Kasumi-1 (cell line): Measurements from ENCODE around the gene SETD3.

Experiments used
- DNase-seq, 2 experiments: peaks; one replicate each; lab custom pipeline; 2025; lab: John Stamatoyannopoulos, UW

SETD3 gene

GRCh38 chr14:99422228-99423010, 58.2 kb downstream of the SETD3 start:
- no peak for DNase-seq

DNA sequence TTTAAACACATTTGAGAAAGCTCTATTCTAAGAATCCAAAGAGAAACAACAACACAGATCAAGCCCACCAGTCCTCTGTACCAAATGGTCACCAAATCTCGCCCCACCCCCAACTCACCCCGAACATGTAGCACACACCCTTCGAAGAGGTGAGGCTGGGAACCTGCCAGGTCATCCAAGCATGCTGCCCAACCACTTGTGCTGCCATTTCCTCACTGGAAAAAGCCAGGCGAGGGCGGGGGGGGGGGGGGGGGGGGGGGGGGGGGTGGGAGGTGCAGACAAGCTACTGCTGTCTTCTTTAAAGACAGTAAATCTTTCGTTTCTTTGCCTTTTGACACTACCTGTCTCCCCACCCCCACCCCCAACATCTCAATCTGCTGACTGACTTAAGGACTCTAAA, 59.9 kb downstream of the SETD3 start:
- DNase-seq, result no peak

DNA sequence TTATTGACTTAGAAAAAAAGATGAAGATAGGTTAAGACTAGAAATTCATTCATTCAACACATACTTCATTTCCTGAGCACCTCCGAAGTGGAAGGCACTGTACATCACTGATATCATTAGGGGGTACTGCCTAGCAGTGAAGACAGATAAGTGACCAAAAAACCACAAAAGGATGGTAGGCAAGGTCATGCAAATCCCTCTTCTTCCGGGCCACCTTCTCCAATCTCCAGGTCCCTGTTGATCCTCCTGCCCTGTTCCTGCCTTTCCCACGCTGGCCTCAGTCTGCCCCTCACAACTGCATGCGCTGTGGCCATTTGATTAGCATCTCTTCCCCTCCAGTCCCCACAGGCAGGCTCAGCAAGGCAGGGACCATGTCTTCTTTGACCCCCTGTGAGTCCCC, 60.8 kb downstream of the SETD3 start:
- no peak for DNase-seq

- DNase-seq, result no peak
These were observed 62.4 kb downstream of the SETD3 start for GRCh38 chr14:99418242-99418641.

DNA sequence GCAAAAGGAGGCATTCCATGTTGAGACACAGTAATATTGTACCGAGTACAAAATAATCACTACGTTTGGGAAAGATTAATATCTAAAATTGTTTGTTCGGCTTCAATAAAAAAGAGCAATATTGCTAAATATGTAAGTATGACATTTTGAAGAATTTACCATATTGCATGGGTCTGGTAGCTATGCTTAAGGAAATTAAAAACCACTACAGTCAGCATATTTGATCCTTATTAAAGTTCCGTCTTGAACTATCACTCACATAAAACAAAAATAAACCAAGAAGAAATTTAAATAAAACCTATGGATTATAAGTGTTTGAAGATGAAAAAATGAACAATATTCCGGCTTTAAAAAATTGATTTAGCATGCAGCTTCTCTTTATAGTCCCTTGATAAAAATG, 63.8 kb downstream of the SETD3 start:
- no peak for DNase-seq

- peak; percentile 88 to 89 for DNase-seq
These were observed 65.0 kb downstream of the SETD3 start for GRCh38 chr14:99415496-99416281.

GRCh38 chr14:99413911-99414310, 66.7 kb downstream of the SETD3 start:
- no peak for DNase-seq

DNA sequence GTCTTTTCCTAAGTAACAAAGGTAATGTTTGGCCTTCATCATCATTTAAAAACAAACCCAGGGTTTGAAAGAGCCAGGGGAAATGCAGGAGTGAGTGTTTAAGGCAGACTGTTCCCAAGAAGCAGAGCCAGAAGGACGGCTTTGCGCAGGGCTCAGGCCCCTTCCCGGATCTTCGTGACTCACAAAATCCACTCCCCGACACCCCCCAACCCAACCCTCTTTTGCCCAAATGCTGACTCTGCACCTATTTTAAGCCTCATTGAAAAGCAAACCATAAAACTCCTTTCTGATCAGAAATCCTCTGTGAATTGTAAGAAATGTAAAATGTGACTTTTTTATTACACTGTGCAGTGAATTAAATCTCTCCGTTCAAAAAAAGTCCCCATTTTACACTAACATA, 67.5 kb downstream of the SETD3 start:
- DNase-seq, result no peak

GRCh38 chr14:99412117-99413061, 68.3 kb downstream of the SETD3 start:
- no peak for DNase-seq

- DNase-seq, result no peak
These were observed 70.6 kb downstream of the SETD3 start for GRCh38 chr14:99410019-99410418.

- DNase-seq, result no peak
These were observed 71.7 kb downstream of the SETD3 start for GRCh38 chr14:99408971-99409289.

DNA sequence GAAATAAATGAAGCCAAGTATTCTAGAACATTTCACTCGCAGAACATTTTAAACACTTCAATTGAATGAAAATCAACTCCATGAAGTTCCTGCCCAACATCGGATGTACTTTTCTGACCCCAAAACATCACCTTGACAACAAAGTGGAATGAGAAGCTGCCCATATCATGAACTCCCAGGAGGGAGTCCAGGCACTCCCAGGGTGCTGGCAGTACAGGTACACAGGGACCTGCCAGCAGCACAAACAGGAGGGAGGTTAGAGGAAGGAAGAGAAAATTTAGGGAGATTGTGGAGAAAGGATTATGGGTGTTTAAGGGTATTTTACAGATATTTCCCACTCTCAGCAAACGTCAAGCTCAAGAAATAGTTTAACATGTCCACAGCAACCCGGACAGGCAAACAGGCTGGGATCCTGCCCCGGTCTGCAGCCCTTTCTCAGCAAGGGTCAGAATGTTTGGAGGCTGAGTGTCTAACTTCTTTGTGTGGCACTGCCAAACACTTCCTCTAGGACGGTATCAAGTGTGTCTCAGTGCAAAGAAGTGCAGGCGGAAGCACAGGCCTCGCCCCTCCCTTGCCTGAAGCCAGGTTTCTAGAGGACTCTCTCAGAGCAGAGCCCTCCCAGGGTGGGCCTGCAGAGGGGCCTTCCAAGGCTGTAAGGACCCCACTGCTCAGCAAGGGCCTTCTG, 72.2 kb downstream of the SETD3 start:
- DNase-seq, result no peak

GRCh38 chr14:99407416-99407815, 73.2 kb downstream of the SETD3 start:
- no peak for DNase-seq

GRCh38 chr14:99402950-99403349, 77.7 kb downstream of the SETD3 start:
- DNase-seq, result no peak

- no peak for DNase-seq
These were observed 78.4 kb downstream of the SETD3 start for GRCh38 chr14:99402285-99402648.

DNA sequence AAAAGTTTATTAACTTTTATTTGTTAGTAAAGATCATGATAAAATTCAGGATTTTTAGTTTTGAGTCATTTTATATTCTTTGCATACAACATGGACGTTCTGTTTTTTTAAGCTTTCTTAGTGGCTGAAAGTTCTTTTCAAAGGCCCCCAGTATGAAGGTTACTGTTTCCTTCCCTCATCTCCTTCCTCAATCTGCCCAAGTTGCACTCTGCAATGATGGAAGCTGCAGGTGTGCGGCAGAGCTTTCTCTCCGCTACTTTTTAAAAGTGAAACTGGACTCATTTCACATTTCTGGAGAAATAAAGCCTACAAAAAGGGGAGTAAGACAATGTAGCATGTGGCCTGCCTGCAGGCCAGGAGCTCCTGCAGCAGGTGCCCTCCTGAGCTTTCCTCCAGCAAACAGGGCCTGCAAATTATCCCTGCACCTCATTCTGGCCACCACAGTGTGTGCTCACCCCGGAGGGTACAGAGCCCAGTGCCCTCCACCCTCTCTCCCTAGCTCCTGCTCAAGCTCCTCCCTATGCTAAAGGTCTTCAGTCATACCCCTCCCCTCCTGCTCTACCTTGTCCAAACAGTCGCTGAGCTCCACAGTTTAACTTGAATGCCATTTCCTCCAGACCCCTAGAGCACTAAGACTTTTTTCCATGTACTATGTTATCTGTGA, 78.9 kb downstream of the SETD3 start:
- no peak for DNase-seq

DNA sequence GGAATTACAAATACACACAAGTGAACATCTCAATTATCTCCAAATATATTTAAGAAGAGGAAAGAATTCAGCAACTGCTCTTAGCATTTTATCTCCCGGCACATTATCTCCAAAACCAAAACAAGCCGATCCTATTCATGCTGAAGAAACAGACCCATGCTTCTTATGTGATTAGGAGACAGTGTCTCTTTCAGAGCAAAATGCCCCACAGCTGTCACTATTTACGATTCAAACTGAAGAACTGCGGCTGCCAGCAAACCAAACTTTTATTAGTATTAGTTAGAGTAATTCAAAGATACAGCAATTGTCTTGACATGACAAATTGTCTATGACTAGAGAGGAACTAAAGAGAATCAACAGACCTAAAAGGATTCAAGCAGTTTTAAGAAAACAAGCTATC, 79.4 kb downstream of the SETD3 start:
- DNase-seq, result no peak

DNA sequence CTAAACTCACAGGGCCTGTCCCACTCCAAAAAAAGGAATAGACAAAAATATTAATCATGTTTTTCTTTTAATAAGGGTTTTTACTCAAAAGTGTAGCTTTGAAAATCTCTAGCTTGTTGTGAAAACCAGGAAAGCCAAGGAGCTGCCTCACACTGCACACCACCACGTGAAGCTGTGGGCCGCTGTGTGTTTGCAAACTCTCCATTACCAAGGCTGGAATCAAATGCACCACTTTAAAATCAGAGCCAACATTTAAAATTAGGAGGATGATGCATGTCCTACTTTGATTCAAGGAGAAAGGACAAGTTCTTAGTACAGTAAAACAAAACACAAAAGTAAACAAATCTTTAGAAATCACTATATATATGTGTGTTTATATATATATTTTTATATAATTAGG, 83.0 kb downstream of the SETD3 start:
- no peak for DNase-seq

DNA sequence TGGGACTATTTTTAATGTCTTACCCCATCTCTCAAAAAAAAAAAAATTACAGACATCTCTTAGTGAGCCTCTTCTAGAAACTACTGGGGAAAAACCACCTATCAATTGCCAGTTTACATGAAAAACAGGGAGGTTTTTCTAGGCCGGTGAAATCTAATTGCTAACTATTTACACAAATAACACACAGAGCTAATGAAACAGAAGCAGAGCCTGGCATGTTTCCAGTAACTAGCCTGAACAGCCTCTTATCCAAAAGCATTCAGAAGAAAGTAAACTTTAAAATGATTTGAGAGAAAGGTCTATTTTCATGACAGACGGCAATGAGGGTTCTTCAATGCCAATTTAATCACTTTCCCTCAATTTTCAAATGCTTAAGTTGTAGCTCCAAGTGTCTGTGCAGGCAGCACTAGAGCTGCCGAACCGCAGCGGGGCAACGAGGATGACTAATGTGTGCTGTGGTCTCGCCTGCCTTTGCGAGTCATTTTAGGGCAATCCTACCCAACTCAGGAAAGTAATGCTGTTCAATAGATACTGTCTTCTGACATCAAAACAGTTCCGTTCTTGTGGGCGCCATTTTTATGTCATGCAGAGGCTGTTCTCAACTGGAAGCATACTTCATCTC, 84.6 kb downstream of the SETD3 start:
- peak; percentile 19 to 27 for DNase-seq

GRCh38 chr14:99394602-99395156, 86.0 kb downstream of the SETD3 start:
- no peak for DNase-seq
